ENCODE data around the gene CDH4. TPM values are rescaled to one million over a fixed set of nuclear protein-coding genes. Genes with fewer than 3 reads are reported as not detected.

CDH4 gene
- total RNA-seq, 1 donor from 2014 or later, result 0.99 TPM

DNA sequence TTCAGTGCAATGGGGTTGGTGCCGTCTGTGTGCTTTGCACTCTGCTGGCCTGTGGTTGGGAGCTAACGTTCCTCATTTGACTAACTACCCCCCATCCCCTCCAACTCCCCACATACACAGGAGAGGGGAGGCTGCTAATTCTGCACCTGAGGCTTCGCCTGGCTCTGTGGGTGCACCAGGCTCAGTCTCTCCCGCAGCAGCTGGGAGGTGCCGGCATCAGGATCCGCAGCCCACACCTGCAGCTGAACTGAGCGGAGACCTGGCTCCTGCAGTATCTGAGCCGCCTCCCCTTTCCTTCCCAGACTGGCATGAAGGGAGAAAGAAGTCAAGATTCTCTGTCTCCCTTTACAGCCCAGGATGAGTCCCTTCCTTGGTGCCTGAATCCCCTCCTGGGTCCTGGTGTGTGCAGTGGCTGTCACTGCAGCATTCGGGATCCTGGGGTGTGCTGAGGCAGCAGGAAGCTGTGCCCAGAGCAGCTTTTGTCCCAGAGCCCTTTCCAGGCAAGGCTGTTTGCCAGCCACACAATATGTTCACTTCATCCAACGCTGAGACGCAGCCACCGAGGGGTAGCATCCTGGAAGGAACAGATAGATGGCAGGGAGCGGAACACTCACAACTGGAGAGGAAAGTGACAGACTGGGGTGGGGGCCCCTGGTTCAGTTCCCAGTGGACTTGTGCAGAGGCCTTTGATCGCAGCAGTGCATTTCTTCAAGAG, 70.2 kb downstream of the CDH4 start:
- Mint-ChIP-seq H3K4me3 (ENCODE audit: unreplicated experiment) (no peak overlapping the region), H3K27ac (ENCODE audit: unreplicated experiment) (no peak overlapping the region), H3K4me1 (ENCODE audit: low read depth) (no peaks in the 10 kb centered on the region), H3K27me3 (ENCODE audit: low read depth) (no peaks in the 10 kb centered on the region), H3K36me3 (ENCODE audit: low read depth) (no peaks in the 10 kb centered on the region), H3K9me3 (ENCODE audit: low read depth) (no peaks in the 10 kb centered on the region)
- TF ChIP-seq, protein P1, sequence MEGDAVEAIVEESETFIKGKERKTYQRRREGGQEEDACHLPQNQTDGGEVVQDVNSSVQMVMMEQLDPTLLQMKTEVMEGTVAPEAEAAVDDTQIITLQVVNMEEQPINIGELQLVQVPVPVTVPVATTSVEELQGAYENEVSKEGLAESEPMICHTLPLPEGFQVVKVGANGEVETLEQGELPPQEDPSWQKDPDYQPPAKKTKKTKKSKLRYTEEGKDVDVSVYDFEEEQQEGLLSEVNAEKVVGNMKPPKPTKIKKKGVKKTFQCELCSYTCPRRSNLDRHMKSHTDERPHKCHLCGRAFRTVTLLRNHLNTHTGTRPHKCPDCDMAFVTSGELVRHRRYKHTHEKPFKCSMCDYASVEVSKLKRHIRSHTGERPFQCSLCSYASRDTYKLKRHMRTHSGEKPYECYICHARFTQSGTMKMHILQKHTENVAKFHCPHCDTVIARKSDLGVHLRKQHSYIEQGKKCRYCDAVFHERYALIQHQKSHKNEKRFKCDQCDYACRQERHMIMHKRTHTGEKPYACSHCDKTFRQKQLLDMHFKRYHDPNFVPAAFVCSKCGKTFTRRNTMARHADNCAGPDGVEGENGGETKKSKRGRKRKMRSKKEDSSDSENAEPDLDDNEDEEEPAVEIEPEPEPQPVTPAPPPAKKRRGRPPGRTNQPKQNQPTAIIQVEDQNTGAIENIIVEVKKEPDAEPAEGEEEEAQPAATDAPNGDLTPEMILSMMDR (IDR thresholded peaks at IDR 0.05), result no peak
- no peak for DNase-seq (ENCODE audit: low spot score)

DNA sequence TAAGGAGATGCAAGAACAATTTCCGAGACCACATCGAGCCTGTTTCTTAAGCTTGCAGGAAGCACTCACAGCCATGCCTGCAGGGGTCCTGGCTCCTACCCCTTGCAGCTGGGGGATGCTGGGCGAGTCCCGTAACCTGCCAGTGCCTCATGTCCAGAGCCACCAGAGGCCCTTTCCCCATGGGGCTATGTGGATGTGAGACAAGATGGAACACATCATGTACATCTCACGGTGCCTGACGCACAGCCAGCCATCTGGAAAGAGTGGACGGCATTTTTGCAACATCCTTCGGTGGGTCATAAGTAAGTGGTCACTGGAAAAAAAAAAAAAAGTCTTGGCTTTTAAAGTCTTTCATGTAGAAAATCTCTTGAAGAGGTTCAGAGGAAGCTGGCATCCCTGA, 72.8 kb downstream of the CDH4 start:
- DNase-seq (ENCODE audit: low spot score), result no peak
- Mint-ChIP-seq H3K27ac (ENCODE audit: unreplicated experiment) (no peak overlapping the region), H3K4me1 (ENCODE audit: low read depth) (no peaks in the 10 kb centered on the region), H3K27me3 (ENCODE audit: low read depth) (peaks cover 4% of the 10 kb centered on the region), H3K36me3 (ENCODE audit: low read depth) (no peaks in the 10 kb centered on the region), H3K4me3 (ENCODE audit: unreplicated experiment) (no peak overlapping the region), H3K9me3 (ENCODE audit: low read depth) (no peaks in the 10 kb centered on the region)
- TF ChIP-seq, protein P1 (IDR thresholded peaks at IDR 0.05), result no peak

DNA sequence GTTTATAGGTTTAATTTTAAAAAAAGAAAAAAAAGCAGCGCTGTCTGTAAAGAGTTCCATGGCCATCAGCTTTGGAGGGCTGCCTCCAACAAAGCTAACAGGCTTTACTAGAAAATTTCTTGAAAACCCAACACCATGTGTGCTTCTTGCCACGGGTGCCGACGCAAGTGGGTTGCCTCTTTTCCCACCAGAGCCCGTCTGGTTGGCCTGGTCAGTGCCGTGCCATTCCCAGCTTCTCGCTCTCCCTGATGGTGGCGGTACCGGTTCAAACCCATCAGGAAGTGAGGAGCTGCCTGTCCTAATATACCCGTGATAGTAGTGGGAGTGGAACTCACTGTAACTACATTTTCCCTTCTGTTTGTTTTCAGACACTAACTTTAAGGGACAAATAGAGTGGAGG, 73.7 kb downstream of the CDH4 start:
- TF ChIP-seq, protein P1 (IDR thresholded peaks at IDR 0.05), result no peak
- Mint-ChIP-seq H3K36me3 (ENCODE audit: low read depth) (no peaks in the 10 kb centered on the region), H3K27me3 (ENCODE audit: low read depth) (peaks cover 4% of the 10 kb centered on the region), H3K4me1 (ENCODE audit: low read depth) (no peaks in the 10 kb centered on the region), H3K4me3 (ENCODE audit: unreplicated experiment) (no peak overlapping the region), H3K27ac (ENCODE audit: unreplicated experiment) (no peak overlapping the region), H3K9me3 (ENCODE audit: low read depth) (no peaks in the 10 kb centered on the region)
- peak; percentile 67 for DNase-seq (ENCODE audit: low spot score)

DNA sequence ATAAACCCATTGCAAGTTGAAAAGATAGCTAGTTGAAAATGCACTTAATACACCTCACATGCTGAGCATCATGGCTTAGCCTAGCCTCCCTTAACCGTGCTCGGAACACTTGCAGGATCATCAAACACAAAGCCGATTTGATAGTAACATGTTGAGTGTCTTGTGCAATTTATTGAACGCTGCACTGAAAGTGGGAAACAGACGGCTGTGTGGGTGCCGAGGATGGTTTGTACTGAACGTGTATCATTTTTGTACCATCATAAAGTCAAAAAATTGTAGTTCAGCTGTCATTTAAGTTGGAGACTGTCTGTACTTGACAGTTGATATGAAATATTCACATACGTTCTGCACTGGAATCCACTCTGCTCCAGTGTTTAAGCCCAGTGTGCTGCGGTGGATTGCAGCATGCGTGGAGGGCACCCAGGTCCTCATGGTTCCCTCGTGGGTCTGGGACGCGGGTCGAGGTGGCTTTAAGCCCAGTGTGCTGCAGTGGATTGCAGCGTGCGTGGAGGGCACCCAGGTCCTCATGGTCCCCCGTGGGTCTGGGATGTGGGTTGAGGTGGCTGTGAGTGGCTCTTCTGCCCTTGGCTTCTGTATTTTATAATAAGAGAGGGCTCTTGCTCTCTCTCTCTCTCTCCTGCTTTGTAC, 77.0 kb downstream of the CDH4 start:
- Mint-ChIP-seq H3K27me3 (ENCODE audit: low read depth) (peaks cover 4% of the 10 kb centered on the region), H3K4me1 (ENCODE audit: low read depth) (no peaks in the 10 kb centered on the region), H3K27ac (ENCODE audit: unreplicated experiment) (no peak overlapping the region), H3K36me3 (ENCODE audit: low read depth) (no peaks in the 10 kb centered on the region), H3K4me3 (ENCODE audit: unreplicated experiment) (no peak overlapping the region), H3K9me3 (ENCODE audit: low read depth) (no peaks in the 10 kb centered on the region)
- peak; percentile 94 for DNase-seq (ENCODE audit: low spot score)
- TF ChIP-seq, protein P1 (IDR thresholded peaks at IDR 0.05), result no peak

DNA sequence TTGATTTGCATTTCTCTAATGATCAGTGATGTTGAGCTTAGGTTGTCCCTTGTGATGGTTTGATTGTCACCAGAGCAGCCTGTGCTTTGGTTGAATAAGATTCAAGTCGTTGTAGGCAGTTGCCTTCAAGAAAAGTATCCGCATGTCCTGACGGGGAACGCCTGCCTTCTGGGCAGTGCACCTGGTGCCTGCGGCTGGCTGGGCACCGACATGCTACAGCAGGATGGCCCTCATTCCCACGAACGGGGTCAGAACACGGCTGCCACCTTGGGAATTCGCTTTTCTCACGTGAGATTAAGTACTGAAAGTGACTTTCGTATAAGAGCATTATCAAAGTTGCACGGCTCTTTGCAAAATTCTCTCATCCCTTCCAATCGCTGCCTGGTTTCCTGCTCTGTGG, 78.4 kb downstream of the CDH4 start:
- H3K4me3 Mint-ChIP-seq (ENCODE audit: unreplicated experiment), result no peak overlapping the region
- H3K9me3 Mint-ChIP-seq (ENCODE audit: low read depth), result no peaks in the 10 kb centered on the region
- no peaks in the 10 kb centered on the region for H3K36me3 Mint-ChIP-seq (ENCODE audit: low read depth)
- no peak overlapping the region for H3K27ac Mint-ChIP-seq (ENCODE audit: unreplicated experiment)
- H3K4me1 Mint-ChIP-seq (ENCODE audit: low read depth), result no peaks in the 10 kb centered on the region
- peaks cover 4% of the 10 kb centered on the region for H3K27me3 Mint-ChIP-seq (ENCODE audit: low read depth)
- DNase-seq (ENCODE audit: low spot score), result peak; percentile 62
- TF ChIP-seq, protein P1 (IDR thresholded peaks at IDR 0.05), result no peak
